ENCODE data around the gene TSR3.
"Not testable (repeated sequence)": the region's sequence is repeated elsewhere in the genome, so short reads cannot be mapped to it uniquely, and the experiment has no call there.

TSR3 gene

DNA sequence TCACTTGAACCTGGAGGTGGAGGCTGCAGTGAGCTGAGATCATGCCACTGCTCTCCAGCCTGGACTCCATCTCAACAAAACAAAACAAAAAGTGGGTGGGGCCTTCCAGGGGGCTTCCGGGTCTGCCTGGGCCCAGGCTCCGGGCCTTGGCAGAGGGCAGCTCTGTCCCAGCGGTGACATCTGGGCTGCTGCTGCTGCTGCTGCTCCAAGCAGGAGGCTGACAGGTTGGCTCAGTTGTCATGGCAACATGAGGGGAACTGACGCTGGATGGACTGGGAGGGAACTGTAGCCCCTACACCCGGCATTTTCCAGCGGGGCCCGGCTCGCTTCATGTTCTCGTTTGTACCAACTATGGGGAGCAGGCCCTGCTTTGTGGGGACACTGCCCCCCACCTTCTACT is 14.2 kb downstream of the TSR3 start:
- DNase-seq (ENCODE audit: low spot score) = no peak

- no peak for DNase-seq (ENCODE audit: low spot score)
Measured at GRCh38 chr16:1336619-1337018, 15.1 kb downstream of the TSR3 start.

GRCh38 chr16:1335996-1336395 is 15.7 kb downstream of the TSR3 start:
- DNase-seq (ENCODE audit: low spot score) = no peak

- no peak for DNase-seq (ENCODE audit: low spot score)
Measured at GRCh38 chr16:1335211-1335971, 16.3 kb downstream of the TSR3 start.

DNA sequence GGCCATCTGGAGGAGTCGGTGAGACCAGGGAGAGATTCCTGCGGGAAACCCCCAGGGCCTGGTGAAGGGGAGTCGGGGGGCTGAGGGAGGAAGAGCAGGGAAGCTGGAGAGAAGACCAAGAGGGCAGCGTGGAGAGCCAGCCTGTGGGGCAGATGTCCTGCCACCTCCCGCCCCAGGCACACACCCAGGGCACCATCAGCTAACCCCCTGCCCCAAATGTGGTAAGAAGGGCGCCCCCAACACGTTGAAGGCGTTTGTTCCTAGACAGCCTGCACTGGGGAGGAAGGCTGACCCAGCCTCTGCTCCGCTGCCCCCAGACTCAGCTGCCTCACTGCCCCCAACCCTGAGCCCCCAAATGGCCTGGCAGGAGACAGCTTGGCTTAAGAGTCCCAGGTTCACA is 16.9 kb downstream of the TSR3 start:
- DNase-seq (ENCODE audit: low spot score) = no peak

- DNase-seq (ENCODE audit: low spot score) = no peak
Measured at GRCh38 chr16:1333854-1334700, 17.6 kb downstream of the TSR3 start.

DNA sequence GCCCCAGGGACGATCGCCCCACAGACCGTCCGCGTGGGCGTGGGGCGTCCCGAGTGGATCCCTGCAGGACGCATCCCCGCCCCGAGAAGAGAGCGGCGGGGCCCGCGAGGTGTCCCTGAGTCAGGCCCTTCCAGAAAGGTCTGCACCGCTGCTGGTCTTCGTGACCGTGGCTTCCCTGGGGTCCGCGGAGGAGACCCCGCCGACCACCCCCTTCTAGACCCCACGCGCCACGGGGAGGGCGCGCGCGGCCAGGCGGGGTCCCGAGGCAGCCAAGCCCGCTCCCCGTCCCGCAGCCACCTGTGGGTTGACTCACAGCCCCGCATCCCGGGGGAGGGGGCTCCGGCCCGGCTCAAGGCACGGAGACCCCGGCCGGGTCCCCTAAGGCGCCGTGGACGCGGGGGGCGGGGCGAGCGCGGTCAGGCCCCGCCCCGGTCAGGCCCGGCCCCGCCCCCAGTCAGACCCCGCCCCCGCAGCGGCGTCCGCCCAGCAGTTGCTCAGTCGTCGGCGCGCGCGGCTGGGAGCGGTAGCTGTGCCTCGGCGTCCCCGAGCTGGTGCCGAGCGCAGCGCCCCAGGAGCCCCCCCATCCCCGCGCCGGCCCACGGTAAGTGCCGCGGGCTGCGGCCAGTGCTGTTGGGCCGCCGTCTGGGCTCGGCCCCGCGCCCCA is 18.4 kb downstream of the TSR3 start, which contains the start of gene BAIAP3:
Gene BAIAP3 (plus strand): TSS at position 497 of the 664 bp plus-strand sequence. CDS start 4,905 bp downstream, outside the sequence.
- DNase-seq (ENCODE audit: low spot score) = peak; percentile 82

GRCh38 chr16:1332618-1333148 is 19.0 kb downstream of the TSR3 start:
- DNase-seq (ENCODE audit: low spot score) = no peak

GRCh38 chr16:1331712-1332617 is 19.7 kb downstream of the TSR3 start:
- peak; percentile 85 for DNase-seq (ENCODE audit: low spot score)

DNA sequence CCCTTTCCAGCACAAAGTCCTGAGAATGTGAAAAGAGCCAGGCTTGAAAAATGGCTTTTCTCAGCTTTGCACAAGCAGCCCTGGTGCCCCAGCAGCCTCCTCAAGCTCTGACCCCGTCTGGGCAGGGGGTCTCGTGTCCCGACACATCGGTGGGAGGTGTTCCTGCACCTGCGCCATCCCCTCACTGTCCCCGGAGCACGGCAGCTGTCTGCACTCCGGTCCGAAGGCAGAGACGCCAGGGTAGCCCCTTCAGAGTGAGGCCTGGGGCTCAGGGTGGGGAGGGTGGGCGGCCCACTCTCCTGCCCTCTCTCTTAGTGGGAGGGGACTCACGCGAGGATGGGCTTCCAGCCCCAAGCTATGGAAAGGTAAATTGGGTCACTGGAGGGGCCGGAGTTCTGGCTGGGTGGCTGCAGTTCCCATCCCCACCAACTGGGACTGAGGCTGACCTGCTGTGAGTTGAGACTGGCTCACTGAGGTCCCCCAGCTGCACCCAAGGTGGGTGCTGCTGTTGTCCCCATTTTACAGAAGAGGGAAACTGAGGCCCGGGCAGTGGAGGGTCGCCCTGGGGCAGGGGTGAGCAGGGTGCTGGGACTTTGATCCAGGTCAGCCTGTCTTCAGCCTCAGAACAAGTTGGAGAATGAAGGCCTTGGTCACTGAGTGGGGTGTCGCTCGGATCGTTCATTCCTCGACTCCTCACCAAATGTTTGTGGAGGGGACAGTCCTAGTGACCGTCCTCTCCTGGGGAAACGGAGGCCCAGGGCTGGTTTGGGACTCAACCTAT is 20.6 kb downstream of the TSR3 start:
- no peak for DNase-seq (ENCODE audit: low spot score)

DNA sequence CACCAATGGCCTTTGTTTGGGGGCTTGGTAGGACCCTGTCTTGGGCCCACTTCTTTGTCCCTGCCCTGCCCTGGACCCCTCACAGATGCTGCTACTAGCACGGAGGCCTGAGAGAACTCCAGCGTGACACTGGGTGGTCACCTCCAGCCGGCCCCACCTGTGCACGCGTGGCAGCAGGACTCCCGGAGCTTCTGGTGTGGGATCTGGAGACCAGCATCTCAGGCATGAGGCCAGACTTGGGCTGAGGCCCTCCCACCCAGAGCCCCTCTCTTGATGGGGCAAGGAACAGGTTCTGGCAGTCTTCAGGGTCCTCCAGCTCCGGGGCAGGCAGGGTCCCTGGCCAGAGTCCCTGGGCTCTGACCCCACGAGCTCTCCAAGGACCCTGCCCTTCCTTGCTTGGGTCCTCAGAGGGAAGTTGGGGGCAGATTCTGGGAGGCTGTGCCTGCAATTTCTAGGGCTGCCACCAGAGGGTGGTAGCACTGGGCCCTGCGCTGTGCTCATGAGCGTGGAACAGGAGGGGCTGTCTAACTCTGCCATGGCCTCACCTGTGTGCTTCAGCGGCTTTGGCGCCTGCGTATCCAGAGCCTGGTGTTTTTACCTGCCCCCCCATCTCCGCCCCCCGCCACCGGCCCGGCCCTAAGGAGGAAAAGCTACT is 21.3 kb downstream of the TSR3 start:
- DNase-seq (ENCODE audit: low spot score) = peak; percentile 79

- not testable (repeated sequence) for DNase-seq (ENCODE audit: low spot score)
Measured at GRCh38 chr16:1328961-1329360, 22.7 kb downstream of the TSR3 start.

GRCh38 chr16:1328136-1328535 is 23.5 kb downstream of the TSR3 start:
- not testable (repeated sequence) for DNase-seq (ENCODE audit: low spot score)

GRCh38 chr16:1327619-1327947 is 24.1 kb downstream of the TSR3 start:
- no peak for DNase-seq (ENCODE audit: low spot score)

DNA sequence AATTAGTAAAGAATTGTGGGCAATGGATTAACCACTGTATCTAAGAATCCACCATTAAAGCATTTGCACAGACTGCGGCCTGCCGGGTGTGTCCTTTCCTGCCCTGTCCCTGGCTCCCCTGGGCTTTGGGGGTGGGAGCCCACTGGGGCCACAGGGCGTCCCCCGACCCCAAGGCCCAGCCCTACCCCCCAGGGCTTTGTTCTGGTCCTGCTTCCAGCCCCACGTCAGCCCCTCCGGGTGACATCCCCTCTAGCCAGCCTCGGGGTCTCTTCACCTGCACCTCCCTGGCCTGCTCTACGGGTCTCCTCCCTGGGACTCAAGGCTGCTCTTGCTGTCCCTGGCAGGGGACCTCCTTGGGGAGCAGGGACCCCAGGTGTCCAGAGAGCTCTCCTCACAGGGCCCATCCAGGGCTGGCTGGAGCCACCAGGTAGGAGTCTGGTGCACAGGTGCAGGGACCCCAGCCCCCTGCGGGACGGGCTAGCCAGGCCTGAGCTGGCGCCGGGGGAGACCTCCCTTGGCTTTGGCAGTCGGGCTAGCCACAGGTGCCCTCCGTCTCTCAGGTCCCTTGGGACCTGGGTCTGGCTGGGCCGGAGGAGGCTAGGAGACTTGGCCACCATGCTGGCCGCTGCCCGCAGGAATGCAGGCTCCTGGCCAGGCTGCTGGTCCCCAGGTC is 24.6 kb downstream of the TSR3 start:
- DNase-seq (ENCODE audit: low spot score) = no peak

DNA sequence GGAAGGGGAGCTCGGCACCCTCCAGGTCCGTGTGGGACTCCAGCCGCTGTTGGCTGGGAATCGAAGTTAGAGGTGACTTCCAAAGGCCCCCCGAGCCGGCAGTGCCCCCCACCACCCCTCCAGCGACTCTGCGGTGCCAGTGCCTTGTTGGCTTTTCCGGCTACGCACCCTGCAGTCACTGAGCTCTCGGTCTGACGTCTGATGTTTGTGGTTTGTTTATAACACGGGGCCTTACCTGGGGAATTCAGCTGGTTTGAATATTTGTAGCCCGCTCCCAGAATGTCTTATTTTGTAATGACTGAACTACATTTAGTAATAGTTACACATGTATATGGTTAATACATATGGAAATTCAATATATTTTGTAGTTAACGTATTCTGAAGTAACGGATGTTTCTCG is 25.3 kb downstream of the TSR3 start:
- DNase-seq (ENCODE audit: low spot score) = no peak

DNA sequence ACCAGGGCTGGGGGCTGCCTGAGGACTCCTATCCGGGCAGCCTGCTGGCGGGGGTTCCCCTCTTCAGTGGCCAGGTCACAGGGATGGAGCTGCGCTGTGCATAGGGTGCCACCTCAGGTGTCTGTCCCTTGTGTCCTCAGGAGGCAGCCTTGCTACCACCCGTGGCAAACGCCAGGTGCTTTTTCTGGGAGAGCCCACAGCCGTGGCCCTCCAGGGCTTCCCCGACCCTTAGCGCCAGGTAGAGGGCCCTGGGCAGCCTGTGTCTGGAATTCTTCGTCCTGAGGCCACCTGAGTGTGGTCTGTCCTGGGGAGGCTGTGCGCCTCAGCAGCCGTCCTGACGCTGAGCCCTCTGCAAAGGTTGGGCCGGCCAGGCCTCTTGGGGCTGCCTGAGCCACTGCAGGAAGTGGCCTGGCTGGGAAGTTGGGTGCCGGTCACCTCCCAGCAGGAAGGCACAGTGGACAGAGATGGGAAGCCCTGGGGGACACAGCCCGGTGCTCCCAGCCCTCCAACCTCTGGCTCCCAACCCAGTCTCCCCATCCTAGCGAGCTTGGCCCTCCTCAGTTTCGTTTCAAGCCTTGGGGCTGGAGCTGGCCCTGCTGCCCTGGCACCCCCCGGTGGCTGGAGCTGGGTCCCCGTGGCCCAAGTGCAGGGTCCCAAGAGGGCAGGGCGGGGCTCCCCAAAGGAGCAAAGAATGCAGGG is 25.9 kb downstream of the TSR3 start:
- no peak for DNase-seq (ENCODE audit: low spot score)

DNA sequence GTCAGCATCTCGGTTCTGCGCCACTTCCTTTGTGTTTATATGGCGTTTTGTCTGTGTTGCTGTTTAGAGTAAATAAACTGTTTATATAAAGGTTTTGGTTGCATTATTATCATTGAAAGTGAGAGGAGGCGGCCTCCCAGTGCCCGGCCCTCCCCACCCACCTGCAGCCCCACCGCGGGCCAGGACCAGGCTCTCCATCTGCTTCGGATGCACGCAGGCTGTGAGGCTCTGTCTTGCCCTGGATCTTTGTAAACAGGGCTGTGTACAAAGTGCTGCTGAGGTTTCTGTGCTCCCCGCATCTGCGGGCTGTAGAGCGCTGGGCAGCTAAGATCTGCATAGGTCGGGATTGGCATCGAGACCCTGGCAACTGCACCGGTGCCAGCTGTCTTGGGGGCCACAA is 26.4 kb downstream of the TSR3 start:
- DNase-seq (ENCODE audit: low spot score) = no peak

GRCh38 chr16:1324286-1324826 is 27.3 kb downstream of the TSR3 start:
- DNase-seq (ENCODE audit: low spot score) = no peak

All from iPS-NIHi11 (cell line).